ENCODE data around the gene SLX4IP. TPM values are rescaled to one million over a fixed set of nuclear protein-coding genes. Genes with fewer than 3 reads are reported as not detected.

The SLX4IP gene
- total RNA-seq, 1 donor from 2014 or later = 4.5 TPM

DNA sequence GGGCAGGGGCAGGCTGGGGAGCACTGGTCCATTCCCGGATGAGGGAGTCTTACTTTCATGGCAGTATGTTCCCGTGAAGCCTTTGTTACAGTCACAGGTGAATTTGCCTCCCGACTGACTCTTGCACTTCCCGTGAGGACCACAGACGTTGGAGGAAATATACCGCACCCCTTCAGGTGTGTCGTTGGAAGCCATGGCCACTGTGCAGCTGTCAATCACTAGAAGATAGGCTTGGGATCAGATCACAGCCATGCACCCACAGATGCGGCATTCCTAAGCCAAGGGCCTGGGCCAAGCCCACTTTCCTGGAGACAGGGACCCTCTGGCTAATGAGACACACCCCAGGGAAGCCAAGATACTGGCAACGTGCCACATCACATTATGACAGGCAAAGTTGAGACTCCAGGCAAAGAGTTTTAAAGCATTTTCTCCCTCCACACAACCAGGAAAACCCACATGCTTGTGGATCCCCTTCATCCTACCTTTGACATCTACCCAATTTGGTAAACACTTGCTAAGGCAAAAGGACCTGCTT, 211.8 kb downstream of the SLX4IP start:
- H3K9me3 ChIP-seq = no peaks in the 10 kb centered on the region
- TF ChIP-seq, protein P1, sequence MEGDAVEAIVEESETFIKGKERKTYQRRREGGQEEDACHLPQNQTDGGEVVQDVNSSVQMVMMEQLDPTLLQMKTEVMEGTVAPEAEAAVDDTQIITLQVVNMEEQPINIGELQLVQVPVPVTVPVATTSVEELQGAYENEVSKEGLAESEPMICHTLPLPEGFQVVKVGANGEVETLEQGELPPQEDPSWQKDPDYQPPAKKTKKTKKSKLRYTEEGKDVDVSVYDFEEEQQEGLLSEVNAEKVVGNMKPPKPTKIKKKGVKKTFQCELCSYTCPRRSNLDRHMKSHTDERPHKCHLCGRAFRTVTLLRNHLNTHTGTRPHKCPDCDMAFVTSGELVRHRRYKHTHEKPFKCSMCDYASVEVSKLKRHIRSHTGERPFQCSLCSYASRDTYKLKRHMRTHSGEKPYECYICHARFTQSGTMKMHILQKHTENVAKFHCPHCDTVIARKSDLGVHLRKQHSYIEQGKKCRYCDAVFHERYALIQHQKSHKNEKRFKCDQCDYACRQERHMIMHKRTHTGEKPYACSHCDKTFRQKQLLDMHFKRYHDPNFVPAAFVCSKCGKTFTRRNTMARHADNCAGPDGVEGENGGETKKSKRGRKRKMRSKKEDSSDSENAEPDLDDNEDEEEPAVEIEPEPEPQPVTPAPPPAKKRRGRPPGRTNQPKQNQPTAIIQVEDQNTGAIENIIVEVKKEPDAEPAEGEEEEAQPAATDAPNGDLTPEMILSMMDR (IDR thresholded peaks at IDR 0.05) = no peak
- peaks cover 16 to 57% of the 10 kb centered on the region in 2 donors for H3K4me1 ChIP-seq
- H3K27ac ChIP-seq = peak overlapping the region; percentile 93 to 100
- no peak for DNase-seq (ENCODE audit: low spot score in 2 of 2)
- no peaks in the 10 kb centered on the region for H3K27me3 ChIP-seq
- intact Hi-C loops (cut with DNase I) = loop anchor here (10.0 kb wide), 1 partner anchor 432 kb away; the partner anchor contains the start of gene SNAP25
- peaks cover 71 to 100% of the 10 kb centered on the region in 2 donors for H3K36me3 ChIP-seq
- H3K4me3 ChIP-seq = no peak overlapping the region

DNA sequence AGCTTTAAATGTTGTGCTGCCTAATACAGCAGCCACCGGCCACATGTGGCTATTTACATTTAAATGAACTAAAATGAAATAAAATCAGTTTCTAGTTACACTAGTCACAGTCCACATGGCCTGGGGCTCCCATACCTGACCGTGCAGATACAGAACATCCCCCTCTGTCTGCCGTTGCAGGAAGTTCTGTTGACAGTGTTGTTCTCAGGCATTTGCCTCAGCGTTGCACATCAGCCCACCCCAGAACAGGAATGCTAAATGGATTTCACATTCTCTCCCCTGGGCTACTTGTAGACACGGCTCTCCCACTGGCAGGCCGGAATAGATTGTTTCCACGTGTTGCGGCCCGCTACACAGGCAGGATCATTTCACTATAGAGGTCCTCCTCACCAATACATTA, 212.4 kb downstream of the SLX4IP start:
- no peak for DNase-seq (ENCODE audit: low spot score in 2 of 2)
- Histone ChIP-seq H3K27me3 (no peaks in the 10 kb centered on the region), H3K4me1 (peaks cover 18 to 63% of the 10 kb centered on the region in 2 donors), H3K36me3 (peaks cover 67 to 100% of the 10 kb centered on the region in 2 donors), H3K27ac (peak overlapping the region; percentile 93 to 100), H3K4me3 (no peak overlapping the region), H3K9me3 (no peaks in the 10 kb centered on the region)
- TF ChIP-seq, protein P1 (IDR thresholded peaks at IDR 0.05) = peak; percentile 23 to 53 (median 29)
- intact Hi-C loops (cut with DNase I) = loop anchor here (10.0 kb wide), 1 partner anchor 433 kb away; the partner anchor contains the start of gene SNAP25

DNA sequence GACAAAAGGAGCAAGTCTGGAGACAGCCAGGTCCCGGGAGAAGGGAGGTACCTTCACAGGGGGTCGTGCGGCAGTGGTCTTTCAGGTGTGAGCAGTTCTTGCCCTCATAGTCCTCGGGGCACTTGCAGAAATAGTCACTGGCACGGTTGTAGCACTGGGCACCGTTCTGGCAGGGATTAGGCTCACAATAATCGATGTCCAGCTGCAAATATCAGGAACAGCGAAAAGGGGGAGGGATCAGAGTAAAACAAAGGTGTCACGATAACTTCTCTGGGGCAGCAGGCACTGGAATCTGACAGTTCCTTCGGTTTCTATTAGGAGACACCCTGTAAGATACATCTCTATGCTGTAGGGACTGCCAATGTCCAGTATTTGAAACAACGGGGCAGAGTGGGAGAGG, 212.8 kb downstream of the SLX4IP start:
- Histone ChIP-seq H3K36me3 (peaks cover 64 to 98% of the 10 kb centered on the region in 2 donors), H3K9me3 (no peaks in the 10 kb centered on the region), H3K4me3 (no peak overlapping the region), H3K27ac (peak overlapping the region; percentile 93 to 100), H3K4me1 (peaks cover 18 to 66% of the 10 kb centered on the region in 2 donors), H3K27me3 (no peaks in the 10 kb centered on the region)
- DNase-seq (ENCODE audit: low spot score in 2 of 2) = no peak
- intact Hi-C loops (cut with DNase I) = loop anchor here (10.0 kb wide), 1 partner anchor 433 kb away; the partner anchor contains the start of gene SNAP25
- TF ChIP-seq, protein P1 (IDR thresholded peaks at IDR 0.05) = no peak

DNA sequence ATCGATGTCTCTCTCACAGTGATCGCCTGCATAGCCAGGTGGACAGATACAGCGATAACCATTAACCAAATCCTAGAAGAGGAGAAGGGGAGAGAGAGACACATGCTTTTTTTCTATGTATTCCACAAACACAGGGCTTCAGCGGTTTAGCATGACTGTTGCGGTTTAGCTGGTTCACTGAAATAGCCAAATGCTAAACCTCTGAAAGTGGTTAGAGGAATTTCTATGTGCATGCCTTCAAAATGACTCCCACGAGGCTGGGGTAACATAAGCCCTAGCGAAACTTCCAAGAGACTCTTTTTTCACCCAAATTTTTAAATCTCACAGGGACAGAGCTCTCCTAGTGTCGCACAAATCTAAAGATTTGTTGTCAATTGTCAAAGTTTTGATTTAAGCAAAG, 213.5 kb downstream of the SLX4IP start:
- DNase-seq (ENCODE audit: low spot score in 2 of 2) = no peak
- intact Hi-C loops (cut with DNase I) = loop anchor here (10.0 kb wide), 1 partner anchor 434 kb away; the partner anchor contains the start of gene SNAP25
- H3K4me3 ChIP-seq = no peak overlapping the region
- peaks cover 23 to 74% of the 10 kb centered on the region in 2 donors for H3K4me1 ChIP-seq
- TF ChIP-seq, protein P1 (IDR thresholded peaks at IDR 0.05) = no peak
- H3K27ac ChIP-seq = peak overlapping the region; percentile 93 to 100
- H3K36me3 ChIP-seq = peaks cover 59 to 91% of the 10 kb centered on the region in 2 donors
- no peaks in the 10 kb centered on the region for H3K9me3 ChIP-seq
- no peaks in the 10 kb centered on the region for H3K27me3 ChIP-seq

- H3K9me3 ChIP-seq = no peaks in the 10 kb centered on the region
- peaks cover 56 to 87% of the 10 kb centered on the region in 2 donors for H3K36me3 ChIP-seq
- intact Hi-C loops (cut with DNase I) = loop anchor here (10.0 kb wide), 1 partner anchor 434 kb away; the partner anchor contains the start of gene SNAP25
- H3K27ac ChIP-seq = peak overlapping the region; percentile 93 to 100
- TF ChIP-seq, protein P1 (IDR thresholded peaks at IDR 0.05) = no peak
- no peaks in the 10 kb centered on the region for H3K27me3 ChIP-seq
- peaks cover 23 to 78% of the 10 kb centered on the region in 2 donors for H3K4me1 ChIP-seq
- no peak for DNase-seq (ENCODE audit: low spot score in 2 of 2)
- no peak overlapping the region for H3K4me3 ChIP-seq
Observed at GRCh38 chr20:10649080-10649796, 214.1 kb downstream of the SLX4IP start.
